Thyroid gland (tissue), 4 donors: ENCODE measurements around the gene PAMR1.

Source experiments
- POLR2A ChIP-seq, 2 donors: fragments of 450-650 bp; IDR thresholded peaks; one replicate each; pipeline ENCODE4 v1.6.1; 2017; ENCODE audit warnings: antibody characterized with exemption in 2 of 2, mild to moderate bottlenecking in 2 of 2, moderate library complexity in 1 of 2
- TF ChIP-seq, protein P1 (sequence below), 6 experiments: fragments of 200-600 bp in 3 of 6; fragments of 450-650 bp in 3 of 6; sonication (generic) in 3 of 6; IDR thresholded peaks; one replicate each; pipeline ENCODE4 v1.5.1; 2016 to 2019; ENCODE audit warnings: antibody characterized with exemption in 6 of 6, mild to moderate bottlenecking in 2 of 6, inconsistent platforms in 1 of 6, moderate library complexity in 1 of 6

- TF ChIP-seq, protein P1, sequence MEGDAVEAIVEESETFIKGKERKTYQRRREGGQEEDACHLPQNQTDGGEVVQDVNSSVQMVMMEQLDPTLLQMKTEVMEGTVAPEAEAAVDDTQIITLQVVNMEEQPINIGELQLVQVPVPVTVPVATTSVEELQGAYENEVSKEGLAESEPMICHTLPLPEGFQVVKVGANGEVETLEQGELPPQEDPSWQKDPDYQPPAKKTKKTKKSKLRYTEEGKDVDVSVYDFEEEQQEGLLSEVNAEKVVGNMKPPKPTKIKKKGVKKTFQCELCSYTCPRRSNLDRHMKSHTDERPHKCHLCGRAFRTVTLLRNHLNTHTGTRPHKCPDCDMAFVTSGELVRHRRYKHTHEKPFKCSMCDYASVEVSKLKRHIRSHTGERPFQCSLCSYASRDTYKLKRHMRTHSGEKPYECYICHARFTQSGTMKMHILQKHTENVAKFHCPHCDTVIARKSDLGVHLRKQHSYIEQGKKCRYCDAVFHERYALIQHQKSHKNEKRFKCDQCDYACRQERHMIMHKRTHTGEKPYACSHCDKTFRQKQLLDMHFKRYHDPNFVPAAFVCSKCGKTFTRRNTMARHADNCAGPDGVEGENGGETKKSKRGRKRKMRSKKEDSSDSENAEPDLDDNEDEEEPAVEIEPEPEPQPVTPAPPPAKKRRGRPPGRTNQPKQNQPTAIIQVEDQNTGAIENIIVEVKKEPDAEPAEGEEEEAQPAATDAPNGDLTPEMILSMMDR (IDR thresholded peaks at IDR 0.05), result no peak
- TF ChIP-seq POLR2A (IDR thresholded peaks at IDR 0.05), result no peak
Measured at GRCh38 chr11:35419184-35419829, 106.1 kb downstream of the PAMR1 start, which contains the start of gene SLC1A2.
